Medulla oblongata (tissue), 1 donor: ENCODE results near the gene PLA2G4F.
A peak's percentile ranks its signal among the peaks of the same experiment; 100 is the strongest.

Source experiments
- DNase-seq: peaks from one replicate; pipeline ENCODE4 v3.0.0-alpha.2; 2015; ENCODE audit errors: extremely low spot score

PLA2G4F gene

GRCh38 chr15:42156243-42156922 is at the start of gene PLA2G4F:
TSS of gene PLA2G4F (minus strand) at chr15:42156636. CDS start at chr15:42156549, 87 bp downstream.
- no peak for DNase-seq

GRCh38 chr15:42203891-42204290 is 47.5 kb upstream of the PLA2G4F start:
- no peak for DNase-seq

GRCh38 chr15:42202653-42203052 is 46.2 kb upstream of the PLA2G4F start:
- DNase-seq, result no peak

- DNase-seq, result no peak
These were observed 45.4 kb upstream of the PLA2G4F start for GRCh38 chr15:42201801-42202200.

- DNase-seq, result no peak
These were observed 42.7 kb upstream of the PLA2G4F start for GRCh38 chr15:42199126-42199525.

GRCh38 chr15:42198516-42198915 is 42.1 kb upstream of the PLA2G4F start:
- no peak for DNase-seq

- no peak for DNase-seq
These were observed 38.1 kb upstream of the PLA2G4F start for GRCh38 chr15:42194513-42194912.

- no peak for DNase-seq
These were observed 36.9 kb upstream of the PLA2G4F start for GRCh38 chr15:42193383-42193782.

GRCh38 chr15:42191610-42192346 is 35.3 kb upstream of the PLA2G4F start:
- DNase-seq, result no peak

- DNase-seq, result no peak
These were observed 33.9 kb upstream of the PLA2G4F start for GRCh38 chr15:42190370-42190769.

GRCh38 chr15:42185801-42186200 is 29.4 kb upstream of the PLA2G4F start:
- no peak for DNase-seq

GRCh38 chr15:42184736-42185135 is 28.3 kb upstream of the PLA2G4F start:
- no peak for DNase-seq

- DNase-seq, result peak; percentile 59
These were observed 27.9 kb upstream of the PLA2G4F start for GRCh38 chr15:42184296-42184695.

GRCh38 chr15:42182961-42183360 is 26.5 kb upstream of the PLA2G4F start:
- peak; percentile 24 for DNase-seq

GRCh38 chr15:42182328-42182886 is 26.0 kb upstream of the PLA2G4F start:
- no peak for DNase-seq

GRCh38 chr15:42178056-42178455 is 21.6 kb upstream of the PLA2G4F start:
- no peak for DNase-seq

GRCh38 chr15:42175671-42176070 is 19.2 kb upstream of the PLA2G4F start:
- no peak for DNase-seq

GRCh38 chr15:42172475-42172874 is 16.0 kb upstream of the PLA2G4F start:
- no peak for DNase-seq

- no peak for DNase-seq
These were observed 15.4 kb upstream of the PLA2G4F start for GRCh38 chr15:42171795-42172194.

- peak; percentile 12 for DNase-seq
These were observed 14.7 kb upstream of the PLA2G4F start for GRCh38 chr15:42171122-42171521.

- DNase-seq, result no peak
These were observed 9.9 kb upstream of the PLA2G4F start for GRCh38 chr15:42166225-42166940.

GRCh38 chr15:42165106-42165505 is 8.7 kb upstream of the PLA2G4F start:
- DNase-seq, result no peak
